Pancreas (tissue), 10 donors: Measurements from ENCODE around the gene METTL21C. TPM values are rescaled to one million over a fixed set of nuclear protein-coding genes. Genes with fewer than 3 reads are reported as not detected.

Experiments
- ATAC-seq, 4 donors: fragments of 200-7000 bp; cut with Tn5 transposase; one replicate each; pipeline versions ENCODE4 v1.8.0 to v1.9.1; 2020; ENCODE audit warnings: mild to moderate bottlenecking in 4 of 4, moderate library complexity in 4 of 4
- DNase-seq, 6 donors: peaks; one replicate each; pipeline ENCODE4 v3.0.0-alpha.2; 2020
- FAIRE-seq: peaks from 2 replicates; lab custom pipeline; 2012; peaks lifted over from hg19 to GRCh38; lab: Jason Lieb, UNC
- H3K27ac ChIP-seq, 4 donors: fragments of 200-600 bp; sonication (generic); 1 replicate in 3 of 4; 2 replicates in 1 of 4; pipeline versions ENCODE4 v1.5.0 to v1.8.0; 2020
- H3K27me3 ChIP-seq, 4 donors: fragments of 200-600 bp; one replicate each; pipeline ENCODE4 v1.8.0; 2021
- H3K36me3 ChIP-seq, 3 donors: fragments of 200-600 bp; sonication (generic) in 1 of 3; one replicate each; pipeline versions ENCODE4 v1.5.0 to v1.8.0; 2020 to 2021
- H3K4me1 ChIP-seq, 3 donors: fragments of 200-600 bp; one replicate each; pipeline ENCODE4 v1.8.0; 2021
- H3K4me3 ChIP-seq, 4 donors: fragments of 200-600 bp; sonication (generic) in 2 of 4; one replicate each; pipeline versions ENCODE4 v1.5.0 to v1.8.0; 2020 to 2021
- H3K9me3 ChIP-seq, 4 donors: fragments of 200-600 bp; one replicate each; pipeline ENCODE4 v1.8.0; 2021
- WGBS, 2 donors: extraction: QIAGEN DNeasy Blood & Tissue Kit; methylation state at CpG; one replicate each; pipeline ENCODE4 v1.1.7; 2013; 5-methylcytosine and 5-hydroxymethylcytosine counted together
- intact Hi-C, 3 donors: fragments of 100-400 bp; cut with DNase I; formaldehyde crosslinking; loops; one replicate each; pipeline versions ENCODE4 v1.11.1 to v1.14.2; 2022
- polyA plus RNA-seq, 2 donors: library from polyadenylated mRNA; stranded (reverse); fragments of 200-250 nt; gene quantifications; one replicate each; pipeline ENCODE4 v1.2.3, GENCODE V29; 2013
- total RNA-seq, 6 donors: library from RNA; stranded (reverse); fragmentation: NEBNext Ultra II Directional in 4 of 6; extraction: Animal tissue kit (Norgen Biotek cat#: 25700) in 4 of 6; gene quantifications; one replicate each; pipeline versions ENCODE4 v1.2.1 to v1.2.4, GENCODE V29; 2021 to 2023
- TF ChIP-seq, protein P1 (sequence below), 4 donors: fragments of 200-600 bp; sonication (generic) in 3 of 4; IDR thresholded peaks; one replicate each; pipeline versions ENCODE4 v1.5.0 to v1.8.0; 2021; ENCODE audit warnings: antibody characterized with exemption in 4 of 4
- donor health status: healthy with polysubstance abuse.
- donor health status: DM: no; HTN: no; CAD: no; lungs with moderate emphysema.
- donor health status: DM: no; HTN: no; CAD: no.
- donor health status: control.
- donor health status: control.
- donor health status: Bipolar disorder and iron deficiency.
- donor health status: DM: yes; HTN: yes; CAD: no.
- donor health status: DM: no; HTN: no; CAD: no.
- donor health status: DM: no; HTN: no; CAD: no.
- donor health status: DM: yes; HTN: yes; CAD: no.

The METTL21C gene
- total and polyA plus RNA-seq, 8 donors: not detected

DNA sequence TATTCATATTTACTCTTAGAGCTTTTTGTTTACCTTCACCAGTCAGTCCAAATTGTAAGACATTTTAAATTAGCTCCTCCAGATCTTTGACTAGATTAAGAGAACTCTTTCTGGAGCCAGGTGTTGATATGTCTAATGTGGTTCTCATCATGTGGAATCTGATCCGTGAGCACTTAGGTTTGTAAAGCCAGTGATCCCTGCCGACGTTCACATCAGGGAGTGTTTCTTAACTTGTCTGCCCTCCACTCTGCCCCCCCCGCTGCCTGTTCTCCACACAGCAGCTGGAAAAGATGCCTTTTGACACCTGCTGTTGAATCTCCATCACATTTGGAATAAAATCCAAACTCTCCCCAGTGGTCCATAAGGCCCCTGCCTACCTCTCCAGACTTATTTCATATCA is 17.7 kb downstream of the METTL21C start:
- WGBS, 2 donors: 92 to 93% methylated on average over 4 of the region's 4 CpGs
- no peaks in the 10 kb centered on the region for H3K27me3 ChIP-seq
- peaks cover 0 to 21% (median 8%) of the 10 kb centered on the region in 3 donors for H3K36me3 ChIP-seq
- no peak for FAIRE-seq
- ATAC-seq: no peak
- no peak for DNase-seq
- H3K4me3 ChIP-seq: no peak overlapping the region
- TF ChIP-seq, protein P1, sequence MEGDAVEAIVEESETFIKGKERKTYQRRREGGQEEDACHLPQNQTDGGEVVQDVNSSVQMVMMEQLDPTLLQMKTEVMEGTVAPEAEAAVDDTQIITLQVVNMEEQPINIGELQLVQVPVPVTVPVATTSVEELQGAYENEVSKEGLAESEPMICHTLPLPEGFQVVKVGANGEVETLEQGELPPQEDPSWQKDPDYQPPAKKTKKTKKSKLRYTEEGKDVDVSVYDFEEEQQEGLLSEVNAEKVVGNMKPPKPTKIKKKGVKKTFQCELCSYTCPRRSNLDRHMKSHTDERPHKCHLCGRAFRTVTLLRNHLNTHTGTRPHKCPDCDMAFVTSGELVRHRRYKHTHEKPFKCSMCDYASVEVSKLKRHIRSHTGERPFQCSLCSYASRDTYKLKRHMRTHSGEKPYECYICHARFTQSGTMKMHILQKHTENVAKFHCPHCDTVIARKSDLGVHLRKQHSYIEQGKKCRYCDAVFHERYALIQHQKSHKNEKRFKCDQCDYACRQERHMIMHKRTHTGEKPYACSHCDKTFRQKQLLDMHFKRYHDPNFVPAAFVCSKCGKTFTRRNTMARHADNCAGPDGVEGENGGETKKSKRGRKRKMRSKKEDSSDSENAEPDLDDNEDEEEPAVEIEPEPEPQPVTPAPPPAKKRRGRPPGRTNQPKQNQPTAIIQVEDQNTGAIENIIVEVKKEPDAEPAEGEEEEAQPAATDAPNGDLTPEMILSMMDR (IDR thresholded peaks at IDR 0.05): no peak
- intact Hi-C loops: no loop called here
- no peaks in the 10 kb centered on the region for H3K9me3 ChIP-seq
- H3K27ac ChIP-seq: no peak overlapping the region
- H3K4me1 ChIP-seq: no peaks in the 10 kb centered on the region

- Histone ChIP-seq H3K36me3 (peaks cover 0 to 21% (median 8%) of the 10 kb centered on the region in 3 donors), H3K4me1 (no peaks in the 10 kb centered on the region), H3K27me3 (no peaks in the 10 kb centered on the region), H3K4me3 (no peak overlapping the region), H3K9me3 (no peaks in the 10 kb centered on the region), H3K27ac (no peak overlapping the region)
- WGBS, 2 donors: 73 to 76% methylated on average over 3 of the region's 3 CpGs
- DNase-seq (no peak), FAIRE-seq (no peak), ATAC-seq (no peak)
- intact Hi-C loops: no loop called here
- TF ChIP-seq, protein P1 (IDR thresholded peaks at IDR 0.05): no peak
Observed at GRCh38 chr13:102675115-102675514, 19.7 kb downstream of the METTL21C start.

DNA sequence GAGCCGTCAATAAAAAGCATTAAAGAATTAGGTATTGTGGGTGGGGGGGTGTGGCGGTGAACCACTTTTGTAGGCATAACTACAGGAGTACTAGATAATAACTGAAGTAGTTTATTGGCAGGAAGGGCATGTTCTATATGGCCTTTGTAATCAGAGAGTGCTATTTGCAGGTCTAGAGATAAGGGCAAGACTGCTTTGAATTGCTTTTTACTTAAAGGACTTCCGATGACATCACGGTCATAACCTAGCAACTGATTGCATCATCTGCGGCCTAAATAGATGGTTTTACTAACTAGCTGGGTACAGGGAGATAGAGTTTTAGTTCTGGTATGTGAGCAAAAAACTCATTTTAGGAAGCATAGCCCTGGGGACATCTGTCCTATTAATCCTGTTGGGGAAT is 24.7 kb downstream of the METTL21C start:
- H3K4me1 ChIP-seq: no peaks in the 10 kb centered on the region
- WGBS, 2 donors: 59 to 70% methylated on average over 5 of the region's 5 CpGs
- peaks cover 0 to 43% (median 3%) of the 10 kb centered on the region in 3 donors for H3K36me3 ChIP-seq
- TF ChIP-seq, protein P1 (IDR thresholded peaks at IDR 0.05): no peak
- intact Hi-C loops: no loop called here
- no peaks in the 10 kb centered on the region for H3K9me3 ChIP-seq
- no peak for DNase-seq
- no peak for FAIRE-seq
- no peaks in the 10 kb centered on the region for H3K27me3 ChIP-seq
- no peak overlapping the region for H3K4me3 ChIP-seq
- H3K27ac ChIP-seq: no peak overlapping the region
- no peak for ATAC-seq

- Histone ChIP-seq H3K27ac (no peak overlapping the region), H3K4me1 (no peaks in the 10 kb centered on the region), H3K4me3 (no peak overlapping the region), H3K36me3 (peaks cover 0 to 32% (median 0%) of the 10 kb centered on the region in 3 donors), H3K9me3 (no peaks in the 10 kb centered on the region), H3K27me3 (no peaks in the 10 kb centered on the region)
- DNase-seq (no peak), FAIRE-seq (no peak), ATAC-seq (no peak)
- intact Hi-C loops: no loop called here
- WGBS, 2 donors: 95 to 96% methylated on average over 4 of the region's 4 CpGs
- TF ChIP-seq, protein P1 (IDR thresholded peaks at IDR 0.05): no peak
Observed at GRCh38 chr13:102667911-102668310, 26.9 kb downstream of the METTL21C start.

- FAIRE-seq (no peak), ATAC-seq (no peak)
Observed at GRCh38 chr13:102667023-102667422, 27.8 kb downstream of the METTL21C start.

More at GRCh38 chr13:102667023-102667422, 27.8 kb downstream of the METTL21C start:
- no peak overlapping the region for H3K27ac ChIP-seq
- intact Hi-C loops: no loop called here
- no peaks in the 10 kb centered on the region for H3K9me3 ChIP-seq
- H3K27me3 ChIP-seq: no peaks in the 10 kb centered on the region
- TF ChIP-seq, protein P1 (IDR thresholded peaks at IDR 0.05): no peak
- no peaks in the 10 kb centered on the region for H3K4me1 ChIP-seq
- H3K4me3 ChIP-seq: no peak overlapping the region
- peaks cover 0 to 30% (median 0%) of the 10 kb centered on the region in 3 donors for H3K36me3 ChIP-seq
- no peak for DNase-seq
